Measurements from ENCODE around the gene EYS.
A peak's percentile ranks its signal among the peaks of the same experiment; 100 is the strongest.

The EYS gene

GRCh38 chr6:65707126-65707826, at the start of gene EYS:
TSS of gene EYS (minus strand) at chr6:65707226. CDS start at chr6:65495410, 211,816 bp downstream.
- H3K4me3 ChIP-seq (ENCODE audit: low read length) = no peak within 1 kb of the TSS
- DNase-seq (ENCODE audit: low read depth) = peak; percentile 31
- TF ChIP-seq, protein P1, sequence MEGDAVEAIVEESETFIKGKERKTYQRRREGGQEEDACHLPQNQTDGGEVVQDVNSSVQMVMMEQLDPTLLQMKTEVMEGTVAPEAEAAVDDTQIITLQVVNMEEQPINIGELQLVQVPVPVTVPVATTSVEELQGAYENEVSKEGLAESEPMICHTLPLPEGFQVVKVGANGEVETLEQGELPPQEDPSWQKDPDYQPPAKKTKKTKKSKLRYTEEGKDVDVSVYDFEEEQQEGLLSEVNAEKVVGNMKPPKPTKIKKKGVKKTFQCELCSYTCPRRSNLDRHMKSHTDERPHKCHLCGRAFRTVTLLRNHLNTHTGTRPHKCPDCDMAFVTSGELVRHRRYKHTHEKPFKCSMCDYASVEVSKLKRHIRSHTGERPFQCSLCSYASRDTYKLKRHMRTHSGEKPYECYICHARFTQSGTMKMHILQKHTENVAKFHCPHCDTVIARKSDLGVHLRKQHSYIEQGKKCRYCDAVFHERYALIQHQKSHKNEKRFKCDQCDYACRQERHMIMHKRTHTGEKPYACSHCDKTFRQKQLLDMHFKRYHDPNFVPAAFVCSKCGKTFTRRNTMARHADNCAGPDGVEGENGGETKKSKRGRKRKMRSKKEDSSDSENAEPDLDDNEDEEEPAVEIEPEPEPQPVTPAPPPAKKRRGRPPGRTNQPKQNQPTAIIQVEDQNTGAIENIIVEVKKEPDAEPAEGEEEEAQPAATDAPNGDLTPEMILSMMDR (IDR thresholded peaks at IDR 0.05; ENCODE audit: insufficient read depth, low read depth, low read length, missing control alignments) = no peak

- DNase-seq (ENCODE audit: low read depth) = no peak
- H3K4me3 ChIP-seq (ENCODE audit: low read length) = no peak overlapping the region
- TF ChIP-seq, protein P1 (IDR thresholded peaks at IDR 0.05; ENCODE audit: insufficient read depth, low read depth, low read length, missing control alignments) = no peak
Measured at GRCh38 chr6:65746302-65746701, 39.3 kb upstream of the EYS start.

- DNase-seq (ENCODE audit: low read depth) = no peak
- H3K4me3 ChIP-seq (ENCODE audit: low read length) = no peak overlapping the region
- TF ChIP-seq, protein P1 (IDR thresholded peaks at IDR 0.05; ENCODE audit: insufficient read depth, low read depth, low read length, missing control alignments) = no peak
Measured at GRCh38 chr6:65745614-65746013, 38.6 kb upstream of the EYS start.

DNA sequence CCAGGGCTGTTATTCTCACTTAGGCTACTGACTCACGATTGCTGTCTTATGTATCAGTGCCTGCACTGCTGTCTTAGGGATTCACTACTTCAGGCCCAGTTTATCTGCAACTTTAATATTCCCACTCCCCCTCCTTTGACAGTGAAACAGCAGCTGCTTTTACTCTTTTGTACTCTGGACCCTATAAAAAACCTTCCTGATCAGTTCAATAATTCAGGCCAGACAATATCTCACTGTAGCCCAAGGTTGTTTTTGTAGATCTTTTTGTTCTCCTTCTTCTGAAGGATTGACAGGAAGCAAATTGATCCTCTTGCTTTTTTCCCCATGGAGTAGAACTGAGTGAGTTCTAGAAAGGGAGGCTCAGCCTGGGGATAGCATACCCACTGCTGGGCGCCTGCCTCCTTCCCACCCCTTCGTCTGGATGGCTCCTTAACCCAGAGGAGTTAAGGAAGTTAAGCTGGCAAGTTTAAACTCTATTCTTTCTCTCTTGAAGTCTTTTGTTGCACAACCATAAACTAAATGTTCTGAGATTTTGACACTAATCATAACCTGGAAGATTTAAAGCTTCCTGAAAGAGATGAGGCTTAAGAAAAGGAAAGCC, 22.0 kb upstream of the EYS start:
- TF ChIP-seq, protein P1 (IDR thresholded peaks at IDR 0.05; ENCODE audit: insufficient read depth, low read depth, low read length, missing control alignments) = no peak
- H3K4me3 ChIP-seq (ENCODE audit: low read length) = no peak overlapping the region
- DNase-seq (ENCODE audit: low read depth) = no peak

GRCh38 chr6:65719101-65719500, 12.1 kb upstream of the EYS start:
- TF ChIP-seq, protein P1 (IDR thresholded peaks at IDR 0.05; ENCODE audit: insufficient read depth, low read depth, low read length, missing control alignments) = no peak
- no peak overlapping the region for H3K4me3 ChIP-seq (ENCODE audit: low read length)
- no peak for DNase-seq (ENCODE audit: low read depth)

DNA sequence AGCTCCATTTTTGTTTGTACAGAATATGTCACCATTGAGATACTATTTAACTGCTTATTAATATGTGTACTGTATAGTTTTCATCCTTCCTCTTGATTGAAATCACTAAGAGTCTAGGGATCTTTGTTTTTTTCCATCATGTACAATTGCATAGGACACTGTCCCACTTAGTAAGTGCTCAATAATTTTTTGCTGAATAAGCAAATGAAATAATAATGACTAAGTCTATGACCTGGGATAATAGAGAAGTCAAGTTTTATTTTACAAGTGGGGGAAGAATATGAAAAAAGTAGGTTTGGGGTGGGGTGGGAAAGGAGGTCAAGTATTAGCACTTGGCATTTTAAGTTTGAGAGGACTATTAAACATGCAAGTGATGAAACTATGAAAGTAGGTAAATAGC, 4.5 kb upstream of the EYS start:
- H3K4me3 ChIP-seq (ENCODE audit: low read length) = no peak overlapping the region
- no peak for DNase-seq (ENCODE audit: low read depth)
- TF ChIP-seq, protein P1 (IDR thresholded peaks at IDR 0.05; ENCODE audit: insufficient read depth, low read depth, low read length, missing control alignments) = no peak
